Subcutaneous abdominal adipose tissue (tissue), 5 donors: ENCODE measurements around the gene ZDHHC6.
"Not testable (repeated sequence)": the region's sequence is repeated elsewhere in the genome, so short reads cannot be mapped to it uniquely, and the experiment has no call there.

Experiments
- H3K27ac ChIP-seq: one replicate; pipeline ENCODE4 v1.7.0; 2013; ENCODE audit warnings: low read depth, mild to moderate bottlenecking, inconsistent platforms, low read length, moderate library complexity
- H3K27me3 ChIP-seq, 5 donors: one replicate each; pipeline ENCODE4 v1.7.0; 2013; ENCODE audit warnings: low read length in 5 of 5, inconsistent platforms in 1 of 5; ENCODE audit not compliant: control insufficient read depth in 5 of 5, insufficient read depth in 4 of 5
- H3K36me3 ChIP-seq, 5 donors: one replicate each; pipeline ENCODE4 v1.7.0; 2013; ENCODE audit warnings: low read length in 5 of 5; ENCODE audit not compliant: control insufficient read depth in 5 of 5, insufficient read depth in 5 of 5
- H3K4me1 ChIP-seq, 5 donors: one replicate each; pipeline ENCODE4 v1.7.0; 2013; ENCODE audit warnings: low read length in 5 of 5, mild to moderate bottlenecking in 3 of 5, moderate library complexity in 1 of 5; ENCODE audit not compliant: control insufficient read depth in 5 of 5, insufficient read depth in 5 of 5
- H3K4me3 ChIP-seq, 5 donors: one replicate each; pipeline ENCODE4 v1.7.0; 2013; ENCODE audit warnings: low read length in 5 of 5, low read depth in 1 of 5
- H3K9ac ChIP-seq, 5 donors: one replicate each; pipeline ENCODE4 v1.7.0; 2013; ENCODE audit warnings: low read length in 5 of 5, mild to moderate bottlenecking in 4 of 5, moderate library complexity in 3 of 5
- H3K9me3 ChIP-seq, 5 donors: one replicate each; pipeline ENCODE4 v1.7.0; 2013; ENCODE audit warnings: low read length in 5 of 5; ENCODE audit not compliant: control insufficient read depth in 5 of 5
- donor health status: healthy.
- donor health status: healthy.
- donor health status: healthy.
- donor health status: healthy.
- donor health status: healthy.

Gene ZDHHC6

DNA sequence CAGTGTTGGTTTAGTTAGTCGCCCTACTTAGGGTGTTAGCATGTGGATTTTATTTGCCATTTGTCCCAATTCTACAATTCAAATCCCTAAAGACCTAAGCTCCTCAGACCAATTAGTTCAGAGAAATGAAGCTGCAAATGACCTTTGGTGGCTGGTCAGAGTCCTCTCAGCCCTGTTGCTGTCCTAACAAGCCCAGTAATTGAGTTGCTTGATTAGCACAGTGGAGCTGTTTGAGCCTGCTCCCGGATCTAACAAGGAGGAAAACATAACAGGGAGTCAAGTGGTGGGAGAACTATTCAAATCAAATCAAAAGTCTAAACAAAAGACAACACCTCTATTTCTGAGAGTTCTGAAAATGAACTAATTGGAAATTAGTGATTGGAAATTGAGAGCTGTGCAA, 22.1 kb downstream of the ZDHHC6 start:
- no peaks in the 10 kb centered on the region for H3K9me3 ChIP-seq
- H3K27ac ChIP-seq, result no peak overlapping the region
- no peak overlapping the region for H3K9ac ChIP-seq
- H3K36me3 ChIP-seq, result peaks cover 22 to 68% (median 53%) of the 10 kb centered on the region in 5 donors
- no peak overlapping the region for H3K4me3 ChIP-seq
- H3K27me3 ChIP-seq, result no peaks in the 10 kb centered on the region
- H3K4me1 ChIP-seq, result no peaks in the 10 kb centered on the region

DNA sequence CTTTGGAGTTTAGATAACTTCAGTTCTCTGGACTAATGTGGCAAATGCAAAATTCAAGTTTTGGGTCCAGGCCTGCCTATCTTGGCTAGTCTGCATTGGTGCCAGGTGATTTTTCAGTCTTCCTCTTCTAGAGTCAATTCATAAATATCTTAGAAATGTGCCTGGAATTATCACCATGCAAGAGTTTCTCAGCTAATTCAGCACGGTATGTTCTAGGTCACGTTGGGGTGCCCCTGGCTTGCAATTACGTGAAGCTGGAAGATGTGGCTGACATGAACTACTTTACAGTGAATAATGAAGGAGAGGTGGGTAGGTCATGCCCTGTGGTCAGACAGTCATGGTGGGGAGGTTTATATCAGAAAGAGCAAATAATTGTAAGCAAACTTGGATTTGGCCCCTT, 25.0 kb downstream of the ZDHHC6 start:
- Histone ChIP-seq H3K4me1 (no peaks in the 10 kb centered on the region), H3K27me3 (no peaks in the 10 kb centered on the region), H3K9ac (no peak overlapping the region), H3K36me3 (peaks cover 13 to 59% (median 42%) of the 10 kb centered on the region in 5 donors), H3K9me3 (no peaks in the 10 kb centered on the region), H3K4me3 (no peak overlapping the region), H3K27ac (no peak overlapping the region)

- H3K36me3 ChIP-seq, result peaks cover 4 to 62% (median 37%) of the 10 kb centered on the region in 5 donors
- no peak overlapping the region for H3K9ac ChIP-seq
- H3K27ac ChIP-seq, result no peak overlapping the region
- peaks cover 0 to 2% (median 0%) of the 10 kb centered on the region in 5 donors for H3K4me1 ChIP-seq
- no peaks in the 10 kb centered on the region for H3K9me3 ChIP-seq
- H3K27me3 ChIP-seq, result no peaks in the 10 kb centered on the region
- H3K4me3 ChIP-seq, result no peak overlapping the region
Observed at GRCh38 chr10:112412696-112413095, 34.0 kb downstream of the ZDHHC6 start.

DNA sequence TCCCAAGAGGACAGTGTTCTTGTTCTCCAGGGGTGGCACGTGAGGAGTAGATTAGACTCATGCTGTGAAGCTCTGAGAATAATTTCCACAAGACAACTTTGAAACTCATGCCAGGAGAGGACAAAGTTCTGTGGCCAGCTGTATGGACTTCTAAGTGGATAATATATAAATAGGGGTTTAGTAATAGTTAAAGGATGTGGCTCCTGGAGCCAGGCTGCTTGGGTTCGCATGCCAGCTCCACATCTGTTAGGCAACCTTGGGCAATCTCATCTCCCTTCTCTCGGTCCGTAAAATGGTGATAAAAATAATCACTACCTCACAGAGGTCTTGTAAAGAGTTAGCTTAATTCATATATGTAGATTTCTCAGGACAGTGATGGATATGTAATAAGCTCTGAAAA, 37.0 kb downstream of the ZDHHC6 start:
- Histone ChIP-seq H3K27ac (no peak overlapping the region), H3K9ac (no peak overlapping the region), H3K36me3 (peaks cover 4 to 70% (median 33%) of the 10 kb centered on the region in 5 donors), H3K4me1 (peaks cover 0 to 3% (median 0%) of the 10 kb centered on the region in 5 donors), H3K27me3 (no peaks in the 10 kb centered on the region), H3K4me3 (no peak overlapping the region), H3K9me3 (no peaks in the 10 kb centered on the region)

- H3K27me3 ChIP-seq, result no peaks in the 10 kb centered on the region
- H3K36me3 ChIP-seq, result peaks cover 4 to 66% (median 31%) of the 10 kb centered on the region in 5 donors
- H3K4me1 ChIP-seq, result peaks cover 0 to 7% (median 0%) of the 10 kb centered on the region in 5 donors
- no peak overlapping the region for H3K27ac ChIP-seq
- H3K9ac ChIP-seq, result no peak overlapping the region
- no peaks in the 10 kb centered on the region for H3K9me3 ChIP-seq
- no peak overlapping the region for H3K4me3 ChIP-seq
Observed at GRCh38 chr10:112409299-112409698, 37.4 kb downstream of the ZDHHC6 start.

GRCh38 chr10:112407696-112408095, 39.0 kb downstream of the ZDHHC6 start:
- Histone ChIP-seq H3K4me3 (no peak overlapping the region), H3K27me3 (no peaks in the 10 kb centered on the region), H3K4me1 (peaks cover 0 to 8% (median 0%) of the 10 kb centered on the region in 5 donors), H3K27ac (no peak overlapping the region), H3K9me3 (no peaks in the 10 kb centered on the region), H3K9ac (no peak overlapping the region), H3K36me3 (peaks cover 2 to 66% (median 26%) of the 10 kb centered on the region in 5 donors)

DNA sequence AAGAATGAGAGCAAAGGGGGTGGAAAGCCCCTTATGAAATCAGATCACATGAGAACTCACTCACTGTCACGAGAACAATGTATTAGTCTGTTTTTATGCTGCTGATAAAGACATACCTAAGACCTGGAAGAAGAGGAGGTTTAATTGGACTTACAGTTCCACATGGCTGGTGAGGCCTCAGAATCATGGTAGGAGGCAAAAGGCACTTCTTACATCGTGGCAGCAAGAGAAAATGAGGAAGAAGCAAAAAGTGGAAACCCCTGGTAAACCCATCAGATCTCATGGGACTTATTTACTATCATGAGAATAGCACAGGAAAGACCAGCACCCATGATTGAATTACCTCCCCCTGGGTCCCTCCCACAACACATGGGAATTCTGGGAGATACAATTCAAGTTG, 39.9 kb downstream of the ZDHHC6 start:
- H3K27me3 ChIP-seq, H3K4me1 ChIP-seq, H3K4me3 ChIP-seq, H3K9ac ChIP-seq, H3K9me3 ChIP-seq, H3K27ac ChIP-seq: not testable (repeated sequence)
- peaks cover 2 to 66% (median 23%) of the 10 kb centered on the region in 5 donors for H3K36me3 ChIP-seq

GRCh38 chr10:112404617-112405016, 42.1 kb downstream of the ZDHHC6 start:
- Histone ChIP-seq H3K4me1 (peaks cover 0 to 8% (median 0%) of the 10 kb centered on the region in 5 donors), H3K9me3 (no peaks in the 10 kb centered on the region), H3K36me3 (peaks cover 2 to 52% (median 17%) of the 10 kb centered on the region in 5 donors), H3K27me3 (no peaks in the 10 kb centered on the region), H3K9ac (no peak overlapping the region), H3K27ac (peak overlapping the region; percentile 40), H3K4me3 (no peak overlapping the region)

- Histone ChIP-seq H3K27me3 (no peaks in the 10 kb centered on the region), H3K27ac (no peak overlapping the region), H3K4me3 (no peak overlapping the region), H3K9ac (no peak overlapping the region), H3K9me3 (no peaks in the 10 kb centered on the region), H3K4me1 (peaks cover 0 to 8% (median 0%) of the 10 kb centered on the region in 5 donors), H3K36me3 (peaks cover 4 to 53% (median 23%) of the 10 kb centered on the region in 5 donors)
Observed at GRCh38 chr10:112402917-112403316, 43.8 kb downstream of the ZDHHC6 start.

DNA sequence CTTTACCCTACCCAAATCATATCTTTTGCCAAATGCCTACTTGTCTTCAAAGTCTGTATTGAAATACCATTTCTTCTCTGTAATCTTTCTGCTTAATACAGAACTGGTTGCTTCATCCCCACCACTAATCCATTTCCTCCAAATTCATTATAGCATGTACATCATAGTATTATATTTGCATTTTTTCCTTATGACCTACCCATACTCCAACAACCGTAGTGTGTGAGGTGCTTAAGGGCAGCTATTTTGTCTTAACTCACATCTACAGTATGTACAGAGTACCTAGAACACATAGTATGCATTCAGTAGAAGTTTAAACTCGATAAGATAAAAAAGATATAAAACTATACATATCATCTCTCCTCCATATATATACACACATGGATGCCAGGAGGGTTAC, 49.1 kb downstream of the ZDHHC6 start:
- H3K4me1 ChIP-seq, result no peaks in the 10 kb centered on the region
- H3K4me3 ChIP-seq, result no peak overlapping the region
- no peaks in the 10 kb centered on the region for H3K9me3 ChIP-seq
- H3K9ac ChIP-seq, result no peak overlapping the region
- no peaks in the 10 kb centered on the region for H3K27me3 ChIP-seq
- no peak overlapping the region for H3K27ac ChIP-seq
- peaks cover 7 to 47% (median 14%) of the 10 kb centered on the region in 5 donors for H3K36me3 ChIP-seq
